Nephron progenitor cell (in vitro differentiated cells): ENCODE measurements around the gene CLCN1.

Experiments used
- DNase-seq: peaks from one replicate; pipeline ENCODE4 v3.0.0; 2021
- H3K27ac Mint-ChIP-seq: 2 replicates; pipeline ENCODE4 v1.8.0; 2021; ENCODE audit warnings: mild to moderate bottlenecking, moderate library complexity, mixed read lengths
- H3K27me3 Mint-ChIP-seq: 2 replicates; pipeline ENCODE4 v1.8.0; 2021; ENCODE audit warnings: mild to moderate bottlenecking, low read depth, mixed read lengths; ENCODE audit not compliant: poor library complexity
- H3K36me3 Mint-ChIP-seq: 2 replicates; pipeline ENCODE4 v1.8.0; 2021; ENCODE audit warnings: low read depth, mixed read lengths
- H3K4me1 Mint-ChIP-seq: 2 replicates; pipeline ENCODE4 v1.8.0; 2021; ENCODE audit warnings: mixed read lengths
- H3K4me3 Mint-ChIP-seq: 2 replicates; pipeline ENCODE4 v1.8.0; 2021; ENCODE audit warnings: mild to moderate bottlenecking, moderate library complexity, mixed read lengths
- H3K9me3 Mint-ChIP-seq: 2 replicates; pipeline ENCODE4 v1.8.0; 2021; ENCODE audit warnings: mild to moderate bottlenecking, moderate library complexity, mixed read lengths
- CTCF ChIP-seq: fragments of 200-600 bp; sonication (generic); IDR thresholded peaks from 2 replicates; pipeline ENCODE4 v1.5.0; 2021; ENCODE audit warnings: antibody characterized with exemption

The CLCN1 gene

DNA sequence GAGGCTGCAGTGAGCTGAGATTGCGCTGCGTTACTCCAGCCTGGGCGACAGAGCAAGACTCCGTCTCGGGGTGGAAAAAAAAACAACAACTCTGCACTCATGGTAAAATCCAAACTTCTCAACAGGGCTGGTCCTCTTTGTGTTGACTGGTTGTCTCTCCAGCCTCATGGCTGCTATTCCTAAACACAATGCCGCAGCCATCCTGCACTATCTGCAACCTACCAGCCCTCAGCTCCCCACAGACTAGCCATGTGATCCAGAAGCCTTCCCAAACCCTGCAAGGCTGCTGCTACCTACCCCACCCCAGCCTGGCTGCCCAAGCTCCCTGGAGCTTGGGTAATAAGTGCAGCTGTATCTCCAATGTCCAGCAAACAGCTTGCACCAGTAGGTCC, 77.0 kb downstream of the CLCN1 start:
- no peaks in the 10 kb centered on the region for H3K9me3 Mint-ChIP-seq
- no peak for TF ChIP-seq CTCF
- no peak overlapping the region for H3K27ac Mint-ChIP-seq
- H3K27me3 Mint-ChIP-seq, result peaks cover 3% of the 10 kb centered on the region
- peaks cover 22% of the 10 kb centered on the region for H3K4me1 Mint-ChIP-seq
- no peak for DNase-seq
- H3K4me3 Mint-ChIP-seq, result no peak overlapping the region
- peaks cover 24% of the 10 kb centered on the region for H3K36me3 Mint-ChIP-seq

DNA sequence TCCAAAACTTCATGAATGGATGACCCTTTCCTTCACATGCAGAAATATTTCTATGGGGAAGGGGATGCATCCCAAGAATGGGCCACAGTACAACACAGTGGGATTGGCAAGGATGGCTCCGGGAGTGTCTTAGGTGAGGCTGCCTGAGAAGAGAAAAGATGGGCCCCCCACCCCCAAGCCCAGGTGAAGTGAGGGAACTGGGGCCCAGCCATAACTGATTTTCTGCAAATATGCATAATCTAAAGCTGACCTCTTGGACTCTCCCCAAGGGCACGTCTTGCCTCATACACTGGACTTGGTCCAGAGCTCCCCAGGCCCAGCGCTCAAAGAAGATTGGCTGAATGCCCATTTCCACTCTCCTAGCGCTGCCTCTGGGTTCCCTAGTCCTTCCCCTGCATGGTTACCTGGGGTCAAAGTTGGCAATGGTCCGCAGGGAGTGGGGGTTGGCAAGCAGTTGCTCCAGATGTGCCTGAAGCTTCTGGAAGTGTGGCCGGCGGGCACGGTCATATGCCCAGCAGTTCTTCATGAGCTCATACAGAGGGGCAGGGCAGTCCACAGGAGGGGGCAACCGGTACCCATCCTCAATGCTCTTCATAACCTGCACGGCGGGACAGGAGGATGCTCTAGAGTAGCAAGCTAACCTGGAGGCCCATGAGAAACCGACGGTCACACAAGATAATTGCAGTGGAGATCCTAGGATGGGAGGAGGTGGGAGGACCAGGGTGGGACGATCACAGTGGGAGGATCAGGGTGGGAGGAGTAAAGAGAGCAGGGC, 77.5 kb downstream of the CLCN1 start:
- Mint-ChIP-seq H3K4me3 (no peak overlapping the region), H3K27ac (peak overlapping the region; percentile 44), H3K36me3 (peaks cover 24% of the 10 kb centered on the region), H3K4me1 (peaks cover 22% of the 10 kb centered on the region), H3K27me3 (peaks cover 3% of the 10 kb centered on the region), H3K9me3 (no peaks in the 10 kb centered on the region)
- TF ChIP-seq CTCF, result no peak
- DNase-seq, result no peak

DNA sequence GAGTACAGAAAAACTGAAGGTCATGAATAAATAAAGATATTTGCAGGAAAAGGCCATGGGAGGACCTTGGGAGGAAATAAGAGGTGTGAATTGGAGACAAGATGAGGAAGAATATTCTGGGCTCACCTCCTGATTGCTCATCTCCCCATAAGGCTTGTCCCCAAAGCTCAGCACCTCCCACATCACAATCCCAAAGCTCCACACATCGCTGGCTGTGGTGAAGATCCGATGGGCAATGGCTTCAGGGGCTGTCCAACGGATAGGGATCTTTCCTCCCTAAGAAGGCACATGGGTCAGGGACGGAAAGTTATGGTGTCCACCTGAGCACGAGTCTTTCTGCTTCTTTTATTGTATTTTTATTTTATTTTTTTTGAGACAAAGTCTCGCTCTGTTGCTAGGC, 78.2 kb downstream of the CLCN1 start:
- Mint-ChIP-seq H3K27ac (peak overlapping the region; percentile 44), H3K4me3 (no peak overlapping the region), H3K4me1 (peaks cover 20% of the 10 kb centered on the region), H3K27me3 (peaks cover 3% of the 10 kb centered on the region), H3K9me3 (no peaks in the 10 kb centered on the region), H3K36me3 (peaks cover 22% of the 10 kb centered on the region)
- no peak for TF ChIP-seq CTCF
- no peak for DNase-seq

- Mint-ChIP-seq H3K4me3 (no peak overlapping the region), H3K27ac (no peak overlapping the region), H3K4me1 (peaks cover 13% of the 10 kb centered on the region), H3K36me3 (peaks cover 15% of the 10 kb centered on the region), H3K9me3 (no peaks in the 10 kb centered on the region), H3K27me3 (peaks cover 7% of the 10 kb centered on the region)
- no peak for DNase-seq
- no peak for TF ChIP-seq CTCF
Measured at GRCh38 chr7:143394777-143395176, 78.9 kb downstream of the CLCN1 start.

DNA sequence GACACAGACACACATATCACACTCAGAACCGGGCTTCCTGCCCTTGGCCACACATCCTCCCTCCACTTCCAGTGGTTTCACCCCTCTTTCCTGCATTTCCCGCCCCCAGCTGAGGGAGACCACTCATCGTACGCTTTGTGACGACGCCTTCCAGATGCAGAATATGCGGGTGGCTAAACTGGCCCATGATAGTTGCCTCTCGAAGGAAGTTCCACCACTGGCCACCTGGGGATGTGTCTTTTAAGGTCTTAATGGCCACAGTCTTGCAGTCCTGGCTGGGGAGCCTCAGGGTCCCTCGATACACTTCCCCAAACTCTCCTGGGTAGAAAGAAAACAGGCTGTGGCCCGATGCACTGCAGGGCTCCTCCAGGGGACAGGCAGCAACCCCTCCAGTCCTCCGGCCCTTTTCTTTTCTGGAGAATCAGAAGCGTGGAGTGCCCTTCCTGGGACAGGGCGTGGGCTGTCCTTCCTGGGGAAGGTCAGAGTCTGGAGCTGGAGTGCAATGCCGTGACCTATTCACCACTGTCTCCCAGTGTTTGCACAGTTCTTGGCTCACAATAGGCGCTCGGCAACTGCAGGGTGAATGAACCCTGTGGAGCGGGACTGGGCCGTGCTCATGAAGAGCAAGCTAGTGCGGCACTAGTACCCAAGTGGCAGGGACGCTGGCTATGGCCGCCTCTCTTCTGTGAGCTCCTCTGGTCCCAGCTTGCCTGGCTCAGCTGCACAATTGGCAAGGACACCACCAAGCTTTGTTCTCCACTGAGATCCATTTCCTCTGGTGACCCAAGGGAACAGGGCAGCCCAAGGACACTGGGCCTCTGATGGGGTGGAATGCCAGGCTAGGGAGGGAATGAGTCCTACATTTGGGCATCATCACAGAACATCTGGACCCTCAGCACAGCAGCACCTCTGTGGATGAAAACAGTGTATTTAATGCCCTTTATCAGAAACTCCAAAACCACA, 79.6 kb downstream of the CLCN1 start:
- Mint-ChIP-seq H3K4me1 (peaks cover 10% of the 10 kb centered on the region), H3K27ac (no peak overlapping the region), H3K36me3 (peaks cover 8% of the 10 kb centered on the region), H3K27me3 (peaks cover 7% of the 10 kb centered on the region), H3K4me3 (no peak overlapping the region), H3K9me3 (no peaks in the 10 kb centered on the region)
- no peak for TF ChIP-seq CTCF
- DNase-seq, result no peak
